Caco-2 (cell line): ENCODE measurements around the gene PDZD7. TPM values are rescaled to one million over a fixed set of nuclear protein-coding genes. Genes with fewer than 3 reads are reported as not detected.

ENCODE experiments used
- BruUV-seq: library from RNA; stranded (reverse); fragments of 400-500 nt; replicated peaks from 2 replicates; lab custom pipeline; 2021; lab: Mats Ljungman, UMichigan
- CTCF ChIA-PET: fragments of 300-600 bp; sonication (Branson Sonifier 250); formaldehyde crosslinking; loops from one replicate; lab custom pipeline; 2022; ENCODE audit warnings: antibody characterized with exemption; lab: Charles Lee
- POLR2A ChIA-PET: fragments of 300-600 bp; sonication (Branson Sonifier 250); formaldehyde crosslinking; loops from one replicate; lab custom pipeline; 2022; ENCODE audit warnings: antibody characterized with exemption; lab: Charles Lee
- DNase-seq, 2 experiments: peaks; one replicate each; pipeline versions ENCODE4 v3.0.0 to v3.0.0-alpha.2; 2020 to 2022
- H3K27me3 ChIP-seq: replicated peaks from 2 replicates; pipeline ENCODE4 v1.6.0; 2011; ENCODE audit warnings: low read length; ENCODE audit not compliant: control insufficient read depth, insufficient read depth
- H3K36me3 ChIP-seq: 2 replicates; pipeline ENCODE4 v1.5.1; 2011; ENCODE audit warnings: low read length; ENCODE audit not compliant: control insufficient read depth, insufficient read depth
- H3K4me1 ChIP-seq: fragments of 250-450 bp; sonication (Bioruptor Pico); 2 replicates; pipeline ENCODE4 v1.5.1; 2020; ENCODE audit warnings: mild to moderate bottlenecking
- H3K4me3 ChIP-seq: 2 replicates; pipeline ENCODE4 v1.5.1; 2011; ENCODE audit warnings: low read depth, mild to moderate bottlenecking, control low read depth, low read length
- H3K9me3 ChIP-seq: fragments of 250-450 bp; sonication (Bioruptor Pico); 2 replicates; pipeline ENCODE4 v1.5.1; 2020; ENCODE audit warnings: mild to moderate bottlenecking, moderate library complexity
- H3K27ac Mint-ChIP-seq: one replicate; pipeline ENCODE4 v1.8.0; 2022; ENCODE audit warnings: mixed read lengths; ENCODE audit not compliant: unreplicated experiment
- H3K27me3 Mint-ChIP-seq: one replicate; pipeline ENCODE4 v1.8.0; 2022; ENCODE audit warnings: mixed read lengths; ENCODE audit not compliant: insufficient read depth, unreplicated experiment
- H3K36me3 Mint-ChIP-seq: one replicate; pipeline ENCODE4 v1.8.0; 2022; ENCODE audit warnings: mild to moderate bottlenecking, mixed read lengths; ENCODE audit not compliant: insufficient read depth, unreplicated experiment
- H3K4me1 Mint-ChIP-seq: one replicate; pipeline ENCODE4 v1.8.0; 2022; ENCODE audit warnings: low read depth, mixed read lengths; ENCODE audit not compliant: unreplicated experiment
- H3K4me3 Mint-ChIP-seq: one replicate; pipeline ENCODE4 v1.8.0; 2022; ENCODE audit warnings: mild to moderate bottlenecking, moderate library complexity, mixed read lengths; ENCODE audit not compliant: unreplicated experiment
- H3K9me3 Mint-ChIP-seq: one replicate; pipeline ENCODE4 v1.8.0; 2022; ENCODE audit warnings: mixed read lengths; ENCODE audit not compliant: unreplicated experiment
- CTCF ChIP-seq, 2 experiments: fragments of 200-600 bp in 1 of 2; IDR thresholded peaks; 1 replicate in 1 of 2; 2 replicates in 1 of 2; pipeline versions ENCODE4 v1.5.1 to v1.8.0; 2011 to 2022; ENCODE audit warnings: antibody characterized with exemption in 1 of 2, control low read depth in 1 of 2, inconsistent platforms in 1 of 2, low read depth in 1 of 2, low read length in 1 of 2, mild to moderate bottlenecking in 1 of 2, moderate library complexity in 1 of 2; ENCODE audit not compliant: insufficient read depth in 1 of 2, severe bottlenecking in 1 of 2, unreplicated experiment in 1 of 2
- intact Hi-C: fragments of 100-400 bp; cut with micrococcal nuclease; formaldehyde crosslinking; loops from one replicate; pipeline ENCODE4 v1.10.0; 2022; ENCODE audit not compliant: unreplicated experiment
- total RNA-seq: library from RNA; stranded (reverse); gene quantifications from 2 replicates; pipeline ENCODE4 v1.2.3, GENCODE V29; 2022

PDZD7 gene
- total RNA-seq, 1 experiment from 2014 or later: 1.5 TPM

- no peaks in the 10 kb centered on the region for H3K9me3 Mint-ChIP-seq
- H3K27me3 ChIP-seq: no peaks in the 10 kb centered on the region
- H3K4me1 Mint-ChIP-seq: peaks cover 19% of the 10 kb centered on the region
- no TSS peak for BruUV-seq
- DNase-seq: peak; percentile 92 to 94
- intact Hi-C loops: loop anchor here (1.0 to 2.0 kb wide), 3 partner anchors 16 to 69 kb away; no protein-coding TSS in a partner anchor
- ChIA-PET CTCF (interaction anchor here (0.6 to 7.1 kb wide), 20 partner anchors 9 to 119 kb away, joined by 3 to 58 read pairs (median 7); partner anchors contain the start of genes KAZALD1, MRPL43, PDZD7 and SEMA4G), POLR2A (interaction anchor here (0.5 to 1.0 kb wide), 3 partner anchors 27 to 33 kb away, joined by 3 to 5 read pairs (median 3); partner anchors contain the start of genes PDZD7 and SFXN3)
- H3K9me3 ChIP-seq: no peaks in the 10 kb centered on the region
- peaks cover 1% of the 10 kb centered on the region for H3K36me3 ChIP-seq
- peak overlapping the region; percentile 74 for H3K27ac Mint-ChIP-seq
- H3K4me3 Mint-ChIP-seq: peak overlapping the region; percentile 81
- H3K27me3 Mint-ChIP-seq: no peaks in the 10 kb centered on the region
- peaks cover 18% of the 10 kb centered on the region for H3K4me1 ChIP-seq
- peak; percentile 90 to 97 for TF ChIP-seq CTCF (IDR thresholded peaks at IDR 0.05; ENCODE audit: insufficient read depth in 1 of 2, low read depth in 1 of 2, low read length in 1 of 2, severe bottlenecking in 1 of 2, unreplicated experiment in 1 of 2)
- peak overlapping the region; percentile 94 for H3K4me3 ChIP-seq
- H3K36me3 Mint-ChIP-seq: peaks cover 48% of the 10 kb centered on the region
These were observed 33.4 kb downstream of the PDZD7 start for GRCh38 chr10:100997360-100998182.

- ChIA-PET POLR2A (interaction anchor here (0.5 to 1.0 kb wide), 2 partner anchors 27 to 34 kb away, joined by 3 to 5 read pairs; partner anchors contain the start of genes PDZD7 and SFXN3), CTCF (interaction anchor here (0.6 to 7.1 kb wide), 16 partner anchors 8 to 118 kb away, joined by 3 to 58 read pairs (median 8); partner anchors contain the start of genes KAZALD1, MRPL43, PDZD7 and SEMA4G)
- Histone ChIP-seq H3K4me1 (peaks cover 18% of the 10 kb centered on the region), H3K4me3 (peak overlapping the region; percentile 94), H3K27me3 (no peaks in the 10 kb centered on the region), H3K36me3 (peaks cover 1% of the 10 kb centered on the region), H3K9me3 (no peaks in the 10 kb centered on the region)
- no TSS peak for BruUV-seq
- TF ChIP-seq CTCF (IDR thresholded peaks at IDR 0.05; ENCODE audit: insufficient read depth in 1 of 2, low read depth in 1 of 2, low read length in 1 of 2, severe bottlenecking in 1 of 2, unreplicated experiment in 1 of 2): no peak
- Mint-ChIP-seq H3K4me1 (peaks cover 19% of the 10 kb centered on the region), H3K27me3 (no peaks in the 10 kb centered on the region), H3K9me3 (no peaks in the 10 kb centered on the region), H3K27ac (peak overlapping the region; percentile 64), H3K4me3 (peak overlapping the region; percentile 81), H3K36me3 (peaks cover 49% of the 10 kb centered on the region)
- DNase-seq: peak in 1 of 2 experiments; percentile 73
- intact Hi-C loops: loop anchor here (1.0 kb wide), 2 partner anchors 16 to 26 kb away; no protein-coding TSS in a partner anchor
These were observed 34.1 kb downstream of the PDZD7 start for GRCh38 chr10:100996678-100997359.

- ChIA-PET POLR2A (no interaction called here), CTCF (interaction anchor here (0.7 to 7.1 kb wide), 4 partner anchors 16 to 540 kb away, joined by 3 to 58 read pairs (median 28); no protein-coding TSS in a partner anchor)
- intact Hi-C loops: no loop called here
- Histone ChIP-seq H3K27me3 (no peaks in the 10 kb centered on the region), H3K9me3 (no peaks in the 10 kb centered on the region), H3K4me1 (peaks cover 12% of the 10 kb centered on the region), H3K4me3 (no peak overlapping the region), H3K36me3 (peaks cover 1% of the 10 kb centered on the region)
- Mint-ChIP-seq H3K36me3 (peaks cover 57% of the 10 kb centered on the region), H3K27ac (peak overlapping the region; percentile 43), H3K27me3 (no peaks in the 10 kb centered on the region), H3K4me1 (peaks cover 12% of the 10 kb centered on the region), H3K4me3 (no peak overlapping the region), H3K9me3 (no peaks in the 10 kb centered on the region)
- no peak for TF ChIP-seq CTCF (IDR thresholded peaks at IDR 0.05; ENCODE audit: insufficient read depth in 1 of 2, low read depth in 1 of 2, low read length in 1 of 2, severe bottlenecking in 1 of 2, unreplicated experiment in 1 of 2)
- DNase-seq: no peak
- no TSS peak for BruUV-seq
These were observed 35.7 kb downstream of the PDZD7 start for GRCh38 chr10:100995181-100995580.
